GM19023 (cell line): ENCODE measurements around the gene SPRY2.
A peak's percentile ranks its signal among the peaks of the same experiment; 100 is the strongest.
"Not testable (repeated sequence)": the region's sequence is repeated elsewhere in the genome, so short reads cannot be mapped to it uniquely, and the experiment has no call there.

Source experiments
- ATAC-seq: cut with Tn5 transposase; IDR thresholded peaks from one replicate; pipeline ENCODE4 v1.9.1; 2021; ENCODE audit warnings: mild to moderate bottlenecking, moderate library complexity; ENCODE audit not compliant: unreplicated experiment

SPRY2 gene

DNA sequence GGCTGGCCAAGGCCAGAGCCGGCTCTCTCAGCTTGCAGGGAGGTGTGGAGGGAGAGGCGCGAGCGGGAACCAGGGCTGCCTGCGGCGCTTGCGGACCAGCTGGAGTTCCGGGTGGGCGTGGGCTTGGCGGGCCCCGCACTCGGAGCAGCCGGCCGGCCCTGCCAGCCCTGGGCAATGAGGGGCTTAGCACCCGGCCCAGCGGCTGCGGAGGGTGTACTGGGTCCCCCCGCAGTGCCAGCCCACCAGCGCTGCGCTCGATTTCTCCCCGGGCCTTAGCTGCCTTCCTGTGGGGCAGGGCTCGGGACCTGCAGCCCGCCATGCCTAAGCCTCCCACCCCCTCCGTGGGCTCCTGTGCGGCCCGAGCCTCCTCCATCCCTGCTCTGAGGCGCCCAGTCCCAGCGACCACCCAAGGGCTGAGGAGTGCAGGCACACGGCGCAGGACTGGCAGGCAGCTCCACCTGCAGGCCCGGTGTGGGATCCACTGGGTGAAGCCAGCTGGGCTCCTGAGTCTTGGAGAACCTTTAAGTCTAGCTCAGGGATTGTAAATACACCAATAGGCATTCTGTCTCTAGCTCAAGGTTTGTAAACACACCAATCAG is 14.7 kb upstream of the SPRY2 start:
- not testable (repeated sequence) for ATAC-seq

DNA sequence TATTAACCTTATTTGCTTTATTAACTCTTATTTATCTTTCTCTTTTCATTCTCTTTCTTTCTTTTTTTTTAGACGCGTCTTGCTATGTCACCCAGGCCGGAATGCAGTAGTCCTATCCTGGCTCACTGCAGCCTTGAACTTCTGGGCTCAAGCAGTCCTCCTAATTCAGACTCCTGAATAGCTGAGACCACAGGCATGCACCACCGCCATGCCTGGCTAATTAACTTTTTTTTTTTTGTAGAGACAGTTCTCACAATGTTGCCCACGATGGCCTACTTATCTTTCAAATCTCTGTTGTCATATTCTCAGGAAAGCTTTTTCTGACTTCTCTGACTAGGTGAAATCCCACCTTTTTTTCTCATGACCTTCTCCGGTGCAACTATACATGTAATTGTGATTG is 7.8 kb upstream of the SPRY2 start:
- ATAC-seq = no peak

DNA sequence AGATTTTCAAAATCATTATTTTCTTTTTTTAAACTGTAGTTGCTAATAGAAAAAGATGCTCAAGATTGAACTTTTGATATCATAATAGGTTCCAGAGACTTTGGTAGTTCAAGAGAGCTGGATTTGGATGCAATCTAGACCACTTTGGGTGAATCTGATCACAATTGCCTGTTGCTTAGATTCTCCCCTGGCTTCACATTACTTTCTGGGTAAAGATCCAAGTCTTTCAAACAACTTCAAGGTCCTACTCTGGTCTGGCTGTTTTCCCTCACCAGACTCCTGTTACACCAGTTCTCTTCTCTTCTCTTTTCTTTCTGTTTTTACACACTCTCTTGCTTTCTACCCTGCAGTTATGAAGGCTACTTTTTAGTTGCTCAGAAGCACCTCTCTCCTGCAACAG is 7.4 kb upstream of the SPRY2 start:
- no peak for ATAC-seq

DNA sequence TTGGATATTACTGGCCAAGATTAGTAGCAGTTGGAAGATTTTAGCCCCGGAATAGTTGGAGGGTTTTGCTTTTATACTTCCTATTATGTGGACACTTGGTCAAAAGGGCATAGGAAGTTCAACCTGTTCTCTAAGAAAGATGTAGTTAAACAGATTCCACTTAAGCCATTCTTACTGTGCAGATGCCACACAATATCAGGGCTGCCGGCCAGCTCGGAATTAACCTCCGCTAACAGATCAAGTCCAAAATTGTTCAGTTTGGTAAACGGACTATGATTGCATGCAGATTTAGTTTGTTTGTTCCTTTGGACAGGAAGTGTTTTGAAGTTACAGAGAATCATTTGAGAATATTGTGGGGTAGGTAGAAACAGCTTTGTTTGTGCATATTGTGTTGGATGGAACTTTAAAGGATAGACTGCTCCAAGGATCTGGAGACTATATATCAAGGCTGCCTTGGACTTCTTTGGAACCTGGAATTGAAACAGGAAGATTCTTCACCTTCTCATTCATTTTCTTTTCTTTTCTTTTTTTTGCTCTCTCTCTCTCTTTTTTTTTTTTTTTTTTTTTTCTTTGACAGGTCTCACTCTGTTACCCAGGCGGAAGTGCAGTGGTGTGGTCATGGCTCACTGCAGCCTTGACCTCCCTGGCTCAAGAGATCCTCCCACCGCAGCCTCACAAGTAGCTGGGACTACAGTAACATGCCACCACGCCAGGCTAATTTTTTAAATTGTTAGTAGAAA is 5.0 kb upstream of the SPRY2 start:
- ATAC-seq = no peak

DNA sequence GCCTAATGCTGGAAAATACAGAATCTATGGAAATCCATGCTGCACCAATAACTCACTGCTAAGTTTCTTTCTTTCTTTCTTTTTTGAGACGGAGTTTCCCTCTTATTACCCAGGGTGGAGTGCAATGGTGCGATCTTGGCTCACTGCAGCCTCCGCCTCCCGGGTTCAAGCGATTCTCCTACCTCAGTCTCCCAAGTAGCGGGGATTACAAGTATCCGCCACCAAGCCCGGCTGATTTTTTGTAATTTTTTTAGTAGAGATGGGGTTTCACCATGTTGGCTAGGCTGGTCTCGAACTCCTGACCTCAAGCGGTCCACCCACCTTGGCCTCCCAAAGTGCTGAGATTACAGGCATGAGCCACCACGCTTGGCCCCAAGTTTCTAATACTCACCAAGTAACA is 3.1 kb upstream of the SPRY2 start:
- ATAC-seq = not testable (repeated sequence)

DNA sequence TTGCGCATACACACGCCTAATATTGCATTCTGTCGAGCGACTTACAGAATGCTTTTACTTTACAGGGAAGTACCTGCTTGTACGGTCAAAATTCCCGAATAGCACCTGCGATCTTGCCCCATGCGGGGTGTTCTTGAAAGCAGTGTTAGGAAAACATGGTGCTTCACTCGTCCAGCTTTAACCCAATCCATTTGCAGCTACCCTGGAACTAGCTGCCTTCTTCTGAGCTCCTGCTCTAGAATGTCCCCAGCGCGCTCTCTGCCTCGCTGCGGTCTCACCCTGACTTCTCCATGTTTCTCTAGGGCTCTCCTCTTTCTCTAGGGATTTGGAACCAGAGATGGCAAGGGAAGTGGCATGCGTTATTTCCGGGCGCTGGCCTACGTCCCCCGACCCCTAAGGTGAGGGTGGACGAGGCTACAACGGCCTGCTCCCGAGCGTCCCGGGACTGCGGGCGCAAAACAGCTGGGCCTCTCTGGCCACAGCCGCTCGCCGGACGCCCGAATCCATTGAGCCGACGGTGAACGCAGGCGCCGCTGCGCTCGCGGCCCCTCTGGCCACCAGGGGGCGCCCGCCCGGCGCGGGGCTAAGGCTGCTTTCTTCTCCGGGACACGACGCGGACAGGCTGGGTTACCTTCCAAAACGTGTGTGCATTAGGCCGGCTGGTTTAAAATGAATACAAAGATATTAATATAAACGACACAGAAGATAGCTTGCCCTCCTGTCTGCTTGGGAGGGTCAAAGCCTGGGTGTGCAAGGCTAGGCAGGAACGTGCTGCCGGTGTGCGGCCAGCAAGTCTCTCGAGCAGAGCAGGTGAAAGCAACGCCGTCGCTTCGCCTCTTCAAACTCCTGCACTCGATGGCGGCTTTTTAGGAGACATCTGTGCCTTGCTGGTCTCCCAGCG is 1.8 kb upstream of the SPRY2 start:
- peak; percentile 59 for ATAC-seq

DNA sequence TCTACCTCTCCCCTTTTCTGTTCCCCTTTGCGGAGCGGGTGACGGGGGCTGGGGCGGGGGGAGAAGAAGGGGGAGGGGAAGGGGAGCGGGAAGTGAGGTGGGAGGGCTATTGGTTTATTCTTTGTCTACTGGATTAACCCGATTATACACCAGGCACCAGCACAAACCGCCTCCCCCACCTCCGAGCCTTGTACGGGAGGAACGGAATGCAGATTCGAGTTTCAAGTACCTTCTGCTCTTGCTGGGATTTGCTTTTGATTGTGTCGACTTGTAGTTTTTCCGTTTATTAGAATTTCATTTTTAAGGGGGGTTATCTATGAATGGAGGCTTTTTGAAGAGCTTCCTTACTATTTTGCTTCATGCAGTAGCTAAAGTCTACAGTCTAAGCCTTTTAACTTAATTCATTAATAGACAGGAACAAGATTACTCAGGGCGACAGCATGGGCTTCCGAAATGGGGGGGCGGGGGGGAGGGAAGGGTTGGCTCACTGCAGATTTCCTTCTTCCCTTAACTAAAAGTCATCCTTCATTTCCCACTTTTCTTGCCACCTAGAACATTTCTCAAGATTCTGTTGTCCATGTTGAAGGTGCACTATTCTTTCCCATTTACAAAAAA is 937 bp upstream of the SPRY2 start:
- no peak for ATAC-seq

DNA sequence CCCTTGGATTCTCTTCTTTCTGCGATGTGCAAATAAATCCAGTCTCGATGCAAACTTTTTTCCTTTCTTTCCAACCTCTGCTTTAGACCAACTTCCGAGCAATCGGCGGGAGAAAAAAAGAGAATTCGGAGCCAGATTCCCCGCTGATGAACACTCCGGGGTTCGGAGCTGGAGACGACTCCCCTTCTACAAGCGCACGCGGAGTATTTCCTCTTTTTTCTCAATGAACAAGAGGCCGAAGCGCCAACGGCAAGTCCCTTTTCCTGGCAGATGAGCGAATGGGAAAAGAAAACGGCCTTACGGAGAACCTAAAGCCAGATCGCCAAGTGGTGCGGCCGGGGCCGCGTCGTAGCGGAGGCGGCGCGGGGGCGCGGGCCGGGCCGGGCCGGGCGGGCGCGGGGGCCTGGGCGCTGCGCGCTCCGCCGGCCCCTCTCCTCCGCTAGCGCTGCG is 250 bp downstream of the SPRY2 start:
- ATAC-seq = peak; percentile 31

DNA sequence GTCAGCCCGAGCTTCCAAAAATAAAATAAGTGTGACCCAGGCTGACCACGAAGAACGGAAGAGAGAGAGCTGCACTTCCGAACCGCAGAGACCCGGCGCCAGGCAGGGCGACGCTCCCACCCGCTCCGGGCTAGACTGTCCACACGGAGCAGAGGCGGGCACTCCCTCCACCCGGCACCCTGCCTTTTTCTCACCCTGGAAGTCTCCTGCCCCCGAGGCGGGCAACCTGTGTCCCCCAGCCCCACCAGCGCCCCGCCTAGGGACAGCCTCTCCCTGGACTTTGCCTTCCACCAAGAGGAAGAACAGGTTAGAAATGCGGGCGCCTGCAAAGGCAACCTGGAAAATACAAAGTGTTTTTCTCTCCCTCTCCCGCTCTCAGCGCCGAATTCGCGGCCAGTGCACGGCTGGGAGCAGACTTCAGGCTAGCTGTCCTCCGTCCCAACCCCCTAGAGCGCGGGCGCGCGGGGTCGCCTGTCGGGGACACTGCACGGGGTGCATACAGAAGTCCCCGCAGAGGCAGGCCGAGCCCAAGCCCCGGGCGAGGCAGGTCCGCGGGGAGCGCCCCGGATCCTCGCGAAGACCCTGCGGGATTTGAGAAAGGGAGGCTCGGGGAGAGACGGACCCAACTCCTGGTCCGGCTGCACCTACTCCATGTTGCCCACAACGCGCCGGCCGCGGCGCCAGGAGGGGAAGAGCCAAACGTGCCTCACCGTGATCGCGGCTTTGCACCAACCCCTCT is 845 bp downstream of the SPRY2 start:
- ATAC-seq = no peak

DNA sequence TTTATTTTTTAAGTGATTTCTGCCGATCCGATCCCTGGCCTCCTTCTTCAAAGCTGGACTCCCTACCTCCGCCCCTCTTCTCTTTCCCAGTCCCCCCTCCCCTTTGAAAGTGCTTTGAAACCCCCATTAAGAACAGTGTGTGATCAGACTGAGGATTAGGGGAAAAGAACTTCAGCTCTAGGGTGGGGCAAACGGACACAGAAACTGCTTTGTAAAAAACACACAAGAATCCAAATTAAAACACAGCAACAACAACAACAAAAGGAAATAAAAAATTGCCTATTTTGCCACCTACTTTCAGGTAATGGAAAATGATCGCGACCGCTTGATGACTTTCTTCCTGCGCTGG is 1.4 kb downstream of the SPRY2 start:
- no peak for ATAC-seq

DNA sequence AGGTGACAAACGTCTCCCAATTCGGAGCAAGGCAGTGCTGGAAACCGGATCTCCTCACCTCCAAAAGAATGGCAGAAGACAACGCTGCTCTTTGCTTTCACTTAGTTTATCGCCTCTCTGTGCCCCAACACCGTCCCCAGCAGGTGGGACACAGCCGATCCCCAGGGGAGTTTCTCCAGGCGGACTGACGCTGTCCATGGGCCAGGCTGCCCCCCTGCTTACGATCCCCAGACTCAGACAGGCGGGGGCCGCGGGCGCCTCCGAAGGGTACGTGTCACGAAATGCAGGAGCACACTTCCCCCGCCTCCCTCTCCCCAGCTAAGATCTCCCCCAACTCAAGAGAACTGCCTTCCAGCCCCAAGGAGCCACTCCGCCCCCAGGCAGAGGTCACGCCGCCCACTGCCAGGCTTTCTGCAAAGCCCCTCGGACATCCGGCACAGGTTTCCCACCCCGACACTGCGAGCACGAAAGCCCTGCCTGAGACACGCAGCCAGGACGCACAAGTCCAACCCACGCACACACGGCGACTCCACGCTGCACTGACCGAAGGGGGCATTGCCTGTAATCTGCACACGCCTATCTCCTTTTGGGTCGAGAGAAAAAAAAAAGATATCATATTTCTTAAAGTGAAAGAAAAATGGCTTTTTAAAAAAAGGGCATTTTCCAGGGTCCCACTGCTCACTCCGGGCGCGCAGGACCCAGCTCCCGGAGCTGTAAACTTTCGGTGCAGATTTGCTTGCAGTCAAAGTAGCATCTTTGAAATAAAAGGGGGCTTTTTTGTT is 2.0 kb downstream of the SPRY2 start:
- no peak for ATAC-seq

DNA sequence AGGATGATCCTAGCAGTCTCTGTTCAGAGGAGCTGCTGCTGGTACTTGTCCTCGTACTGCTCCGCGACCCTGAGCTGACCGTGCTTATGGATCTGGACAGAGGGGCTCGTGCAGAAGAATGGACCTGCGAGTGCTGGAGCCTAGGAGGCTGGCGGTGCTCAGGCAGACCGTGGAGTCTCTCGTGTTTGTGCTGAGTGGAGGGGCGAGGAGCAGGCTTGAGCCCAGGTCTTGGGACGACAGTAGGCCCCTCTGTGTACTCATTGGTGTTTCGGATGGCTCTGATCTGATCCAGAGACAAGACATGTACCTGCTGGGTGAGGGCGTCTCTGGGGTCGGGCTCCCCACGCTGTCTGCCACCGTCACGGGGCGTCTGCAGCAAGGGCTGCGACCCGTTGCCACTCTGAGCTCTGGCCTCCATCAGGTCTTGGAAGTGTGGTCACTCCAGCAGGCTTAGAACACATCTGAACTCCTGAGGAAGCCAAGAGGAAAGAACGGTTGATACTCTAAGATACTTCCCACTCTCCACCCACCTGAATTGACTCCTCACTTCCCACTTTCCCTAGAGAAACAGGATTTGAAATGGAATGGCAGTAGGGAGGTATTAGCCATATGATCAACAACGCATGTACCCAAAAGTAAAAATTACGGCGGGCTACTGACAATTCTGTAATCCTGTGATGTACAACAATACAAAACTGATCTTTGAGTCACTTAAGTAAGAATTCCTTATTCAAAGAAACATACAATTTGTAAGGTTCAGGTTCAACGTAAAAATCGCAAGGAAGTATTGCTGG is 3.4 kb downstream of the SPRY2 start:
- no peak for ATAC-seq

DNA sequence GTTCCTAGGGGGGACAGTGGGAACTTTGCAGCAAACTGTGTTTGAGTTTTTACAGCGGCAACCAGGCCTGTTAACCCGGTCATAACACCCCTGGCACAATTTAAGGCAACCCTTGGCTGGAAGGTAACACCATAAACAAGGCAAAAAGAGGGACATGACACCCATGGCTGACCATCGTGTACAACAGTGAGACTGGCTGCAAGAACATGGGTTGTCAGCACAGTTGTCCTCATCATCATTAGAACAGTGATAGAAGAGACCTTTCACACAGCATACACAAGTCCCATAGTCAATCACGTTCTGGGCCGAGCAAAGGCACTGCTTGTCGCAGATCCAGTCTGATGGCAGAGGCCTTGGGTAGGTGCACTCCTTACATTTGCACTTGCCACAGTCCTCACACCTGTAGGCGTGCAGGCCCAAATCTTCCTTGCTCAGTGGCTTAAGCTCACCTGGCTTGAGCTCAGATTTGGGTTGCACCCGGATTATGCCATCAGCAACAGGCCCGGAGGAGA is 4.1 kb downstream of the SPRY2 start:
- no peak for ATAC-seq

DNA sequence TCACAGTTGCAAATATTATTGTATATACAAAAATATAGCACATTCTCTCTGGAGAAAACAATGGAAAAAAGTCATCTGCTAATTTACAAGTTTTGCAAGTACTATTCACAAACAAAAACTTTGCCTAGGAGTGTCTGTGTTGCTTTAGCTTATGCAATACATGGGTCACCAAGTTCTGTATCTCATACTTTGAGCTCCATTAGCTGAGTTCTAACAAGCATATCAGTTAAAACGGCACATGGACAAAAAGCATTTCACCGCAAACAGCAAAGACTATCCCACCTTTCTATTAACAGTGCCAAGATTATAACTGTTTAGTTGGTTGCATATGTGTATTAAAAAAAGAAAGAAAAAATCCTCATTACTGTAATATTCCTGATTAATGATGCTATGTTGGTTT is 4.6 kb downstream of the SPRY2 start:
- no peak for ATAC-seq

DNA sequence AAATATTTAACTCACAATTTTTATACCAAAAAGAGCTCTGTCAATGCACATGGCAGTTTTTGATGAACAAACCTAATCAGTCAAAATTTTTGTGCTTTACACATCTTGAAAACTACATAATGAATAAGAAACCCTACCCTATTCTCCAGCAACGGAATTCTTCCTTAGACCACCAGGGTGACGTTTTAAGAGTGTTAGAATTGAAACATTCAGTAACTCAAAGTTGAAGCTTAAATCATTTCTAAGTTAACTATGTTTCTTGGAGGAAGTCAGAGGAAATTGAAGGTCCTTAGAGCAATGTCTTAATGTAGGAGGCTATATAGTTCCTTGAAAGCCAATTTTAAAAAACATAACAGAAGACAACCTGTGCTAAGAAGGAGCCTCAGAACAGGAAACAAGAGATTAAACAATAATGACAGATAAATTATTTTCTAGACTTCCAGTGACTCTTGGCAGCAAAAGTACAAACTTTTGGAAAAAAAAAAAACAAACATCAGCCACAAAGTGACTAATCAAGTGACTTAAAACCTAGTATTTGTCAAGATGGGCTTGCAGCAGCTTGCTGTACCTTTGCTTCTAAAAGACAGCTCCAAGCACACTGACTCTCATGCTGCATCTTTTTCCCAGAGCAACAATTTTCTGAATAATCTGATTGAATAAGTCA is 6.2 kb downstream of the SPRY2 start:
- ATAC-seq = no peak

DNA sequence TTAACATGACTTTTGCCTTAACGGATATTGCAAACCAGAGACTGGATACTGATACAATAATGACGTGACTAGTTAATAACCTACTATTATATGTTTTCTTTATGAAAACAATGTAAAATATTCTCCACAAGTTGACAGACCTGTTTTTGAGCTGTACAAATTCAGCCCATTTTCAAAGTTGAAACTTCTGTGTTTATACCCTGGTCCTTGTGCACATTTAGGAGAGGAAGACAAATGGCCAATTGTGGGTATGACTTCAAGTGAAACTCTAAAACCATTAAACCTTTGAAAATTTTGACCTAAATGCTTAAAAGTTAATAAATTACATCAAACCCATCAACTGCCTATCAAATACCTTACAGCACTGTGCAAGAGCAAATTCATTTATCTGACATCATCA is 8.9 kb downstream of the SPRY2 start:
- no peak for ATAC-seq

DNA sequence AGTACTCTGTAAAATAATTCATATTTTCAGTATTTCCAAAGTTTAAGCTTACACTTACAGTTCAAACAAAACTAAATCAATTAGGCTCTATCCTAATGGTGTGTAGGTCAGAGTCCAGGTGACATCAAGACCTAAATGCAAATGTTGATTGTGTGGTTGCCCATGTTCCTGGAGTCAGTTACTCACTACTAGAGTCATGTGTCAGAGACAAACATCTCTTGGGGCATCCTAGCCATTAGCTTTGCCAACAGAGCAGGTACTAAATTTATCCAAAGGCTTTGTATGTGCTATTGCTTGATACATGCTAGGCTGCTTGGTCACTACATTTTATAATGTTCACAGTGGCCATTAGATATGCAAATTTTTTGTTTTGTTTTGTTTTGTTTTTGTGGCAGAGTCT is 11.7 kb downstream of the SPRY2 start:
- ATAC-seq = no peak

DNA sequence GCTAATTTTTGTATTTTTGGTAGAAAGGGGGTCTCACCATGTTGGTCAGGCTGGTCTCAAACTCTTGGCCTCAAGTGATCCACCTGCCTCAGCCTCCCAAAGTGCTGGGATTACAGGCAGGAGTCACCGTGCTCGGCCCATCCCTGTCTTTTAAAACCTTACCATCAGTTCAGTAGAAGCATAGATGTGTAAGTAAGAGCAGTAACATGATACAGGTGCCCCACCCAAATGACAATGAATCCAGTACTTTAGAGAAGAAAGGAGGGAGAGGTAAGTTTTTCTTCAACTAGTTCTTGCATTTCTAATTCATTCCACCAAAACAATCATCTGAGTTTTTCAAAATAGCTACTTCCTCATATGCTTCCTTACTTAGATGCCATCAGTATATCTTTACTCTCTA is 21.9 kb downstream of the SPRY2 start:
- no peak for ATAC-seq
